IPS DF 6.9 (cell line): ENCODE results near the gene BPI.

ENCODE experiments used
- DNase-seq: peaks from one replicate; pipeline ENCODE4 v3.0.0-alpha.2; 2013; ENCODE audit warnings: low read depth, low spot score
- H3K27ac ChIP-seq: one replicate; pipeline ENCODE4 v1.5.1; 2013; ENCODE audit warnings: low read length, control low read depth
- H3K27me3 ChIP-seq: 2 replicates; pipeline ENCODE4 v1.6.1; 2013; ENCODE audit warnings: mild to moderate bottlenecking, low read length; ENCODE audit not compliant: control insufficient read depth, insufficient read depth
- H3K36me3 ChIP-seq: 2 replicates; pipeline ENCODE4 v1.6.1; 2013; ENCODE audit warnings: low read length; ENCODE audit not compliant: control insufficient read depth, insufficient read depth
- H3K4me1 ChIP-seq: 2 replicates; pipeline ENCODE4 v1.6.1; 2013; ENCODE audit warnings: low read length; ENCODE audit not compliant: control insufficient read depth, insufficient read depth
- H3K4me3 ChIP-seq: 2 replicates; pipeline ENCODE4 v1.5.1; 2013; ENCODE audit warnings: mild to moderate bottlenecking, low read length
- H3K9me3 ChIP-seq: 2 replicates; pipeline ENCODE4 v1.6.1; 2013; ENCODE audit warnings: low read length, inconsistent platforms; ENCODE audit not compliant: control insufficient read depth, insufficient read depth
- WGBS: extraction: QIAGEN DNeasy Blood & Tissue Kit; methylation state at CpG from one replicate; pipeline ENCODE4 v1.1.7; 2013; ENCODE audit warnings: mixed read lengths, missing lambda C conversion rate; ENCODE audit not compliant: insufficient read length, insufficient coverage; 5-methylcytosine and 5-hydroxymethylcytosine counted together

BPI gene

DNA sequence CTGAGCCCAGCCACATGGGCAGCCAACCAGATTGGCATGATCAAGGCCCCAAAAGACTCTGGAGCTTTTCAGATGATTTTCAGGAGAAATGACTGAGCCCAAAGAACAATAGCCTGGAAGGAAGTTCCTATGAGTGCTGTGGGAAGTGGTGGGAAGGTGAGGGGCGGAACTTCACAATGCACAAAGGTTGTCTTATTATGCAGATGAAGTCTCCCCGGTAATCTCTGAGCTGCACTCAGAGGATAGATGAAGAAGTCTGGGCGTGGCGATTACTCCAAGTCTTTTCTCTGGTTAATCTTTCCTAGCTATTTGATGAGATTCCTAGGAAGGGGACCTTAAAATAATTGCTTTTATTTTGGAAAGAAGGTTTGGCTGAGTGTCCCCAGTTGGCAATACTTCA, 79.2 kb downstream of the BPI start:
- no CpG with 5 or more reads among the region's 4 CpGs for WGBS
- Histone ChIP-seq H3K4me3 (no peak overlapping the region), H3K27me3 (no peaks in the 10 kb centered on the region), H3K9me3 (no peaks in the 10 kb centered on the region), H3K4me1 (no peaks in the 10 kb centered on the region), H3K27ac (no peak overlapping the region), H3K36me3 (no peaks in the 10 kb centered on the region)
- DNase-seq = no peak

DNA sequence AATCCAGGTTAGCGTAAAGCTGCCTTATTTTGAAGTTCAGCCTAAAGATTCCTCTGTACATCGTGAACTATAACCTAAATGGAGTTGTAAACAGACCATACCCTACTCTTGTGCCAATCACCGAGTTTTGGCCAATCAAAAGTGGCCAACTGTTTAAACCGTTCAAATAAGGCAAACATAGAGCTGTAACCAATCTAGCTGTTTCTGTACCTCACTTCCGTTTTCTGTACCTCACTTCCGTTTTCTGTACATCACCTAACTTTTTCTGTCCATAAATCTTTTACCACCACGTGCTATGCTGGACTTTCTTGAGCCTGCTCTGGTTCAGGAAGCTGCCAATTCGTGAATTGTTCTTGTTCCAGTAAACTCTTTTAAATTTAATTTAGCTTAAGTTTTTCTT, 82.0 kb downstream of the BPI start:
- Histone ChIP-seq H3K27me3 (no peaks in the 10 kb centered on the region), H3K27ac (no peak overlapping the region), H3K9me3 (no peaks in the 10 kb centered on the region), H3K4me1 (no peaks in the 10 kb centered on the region), H3K4me3 (no peak overlapping the region), H3K36me3 (no peaks in the 10 kb centered on the region)
- no peak for DNase-seq
- WGBS = no CpG with 5 or more reads among the region's 8 CpGs

DNA sequence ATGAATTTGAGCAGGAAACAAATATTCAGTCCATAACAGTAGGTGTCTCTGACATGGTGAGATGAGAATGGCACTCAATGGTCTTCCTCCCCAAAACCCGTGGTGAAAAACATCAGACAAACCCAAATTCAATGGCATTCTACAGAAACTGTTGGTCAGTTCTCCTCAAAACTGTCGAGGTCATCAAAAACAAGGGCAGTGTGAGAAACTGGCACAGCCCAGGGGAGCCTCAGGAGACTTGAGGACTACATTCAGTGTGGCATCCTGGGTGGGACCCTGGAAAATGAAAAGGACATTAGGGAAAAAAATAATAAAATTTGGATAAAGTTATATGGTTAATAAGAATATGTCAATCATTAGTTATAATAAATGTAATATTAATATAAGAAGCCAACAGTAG, 82.9 kb downstream of the BPI start:
- no CpG with 5 or more reads among the region's 2 CpGs for WGBS
- DNase-seq = no peak
- no peaks in the 10 kb centered on the region for H3K9me3 ChIP-seq
- no peaks in the 10 kb centered on the region for H3K27me3 ChIP-seq
- H3K36me3 ChIP-seq = no peaks in the 10 kb centered on the region
- H3K27ac ChIP-seq = no peak overlapping the region
- H3K4me1 ChIP-seq = no peaks in the 10 kb centered on the region
- H3K4me3 ChIP-seq = no peak overlapping the region
